Measurements from ENCODE around the gene DBNDD1.

DBNDD1 gene

DNA sequence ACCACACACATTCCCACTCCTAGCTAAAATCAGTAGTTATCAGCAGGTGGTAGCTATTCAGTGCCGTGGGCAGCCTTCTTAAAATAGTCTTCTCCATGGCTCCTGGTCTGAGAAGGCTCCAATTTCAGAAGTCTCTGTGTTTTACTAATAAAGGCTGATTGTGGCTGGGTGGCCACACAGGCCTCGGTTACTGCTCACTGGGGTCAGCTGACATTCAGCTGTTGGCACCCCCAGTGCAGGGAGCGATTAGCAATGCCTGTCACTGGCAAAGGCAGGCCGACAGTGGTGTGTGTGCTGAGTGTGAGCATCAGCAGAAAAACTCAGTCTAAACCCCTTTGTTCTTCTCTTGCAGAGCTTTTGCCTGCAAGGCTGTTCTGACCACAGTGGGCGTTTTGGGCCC, 16.6 kb upstream of the DBNDD1 start:
- no peak for DNase-seq (ENCODE audit: low spot score)

DNA sequence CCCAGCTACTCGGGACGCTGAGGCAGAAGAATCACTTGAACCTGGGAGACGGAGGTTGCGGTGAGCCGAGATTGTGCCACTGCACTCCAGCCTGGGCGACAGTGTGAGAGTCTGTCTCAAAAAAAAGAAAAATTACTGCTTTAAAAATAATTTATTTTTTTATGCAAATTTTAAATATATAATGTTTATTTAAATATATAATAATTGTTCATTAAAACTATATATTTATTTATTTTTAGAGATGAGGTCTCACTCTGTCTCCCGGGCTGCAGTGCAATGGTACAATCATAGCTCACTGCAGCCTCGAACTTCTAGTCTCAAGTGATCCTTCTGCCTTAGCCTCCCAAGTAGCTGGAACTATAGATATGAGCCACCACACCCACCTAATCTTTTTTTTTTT, 15.2 kb upstream of the DBNDD1 start:
- no peak for DNase-seq (ENCODE audit: low spot score)

DNA sequence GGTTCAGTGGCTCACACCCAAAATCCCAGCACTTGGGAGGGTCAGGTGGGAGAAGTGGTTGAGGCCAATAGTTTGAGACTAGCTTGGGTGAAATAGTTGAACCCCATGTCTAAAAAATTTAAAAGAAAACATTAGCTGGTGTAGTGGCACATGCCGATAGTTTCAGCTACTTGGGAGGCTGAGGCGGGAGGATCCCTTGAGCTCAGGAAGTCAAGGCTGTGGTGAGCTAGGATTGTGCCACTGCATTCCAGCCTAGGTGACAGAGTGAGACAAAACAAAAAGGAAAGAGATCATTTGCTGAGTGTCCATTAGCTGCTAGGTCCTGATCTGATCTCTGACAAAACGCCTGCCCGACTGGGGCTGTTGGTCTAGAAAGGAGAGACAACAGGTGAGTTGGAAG, 14.1 kb upstream of the DBNDD1 start:
- no peak for DNase-seq (ENCODE audit: low spot score)

DNA sequence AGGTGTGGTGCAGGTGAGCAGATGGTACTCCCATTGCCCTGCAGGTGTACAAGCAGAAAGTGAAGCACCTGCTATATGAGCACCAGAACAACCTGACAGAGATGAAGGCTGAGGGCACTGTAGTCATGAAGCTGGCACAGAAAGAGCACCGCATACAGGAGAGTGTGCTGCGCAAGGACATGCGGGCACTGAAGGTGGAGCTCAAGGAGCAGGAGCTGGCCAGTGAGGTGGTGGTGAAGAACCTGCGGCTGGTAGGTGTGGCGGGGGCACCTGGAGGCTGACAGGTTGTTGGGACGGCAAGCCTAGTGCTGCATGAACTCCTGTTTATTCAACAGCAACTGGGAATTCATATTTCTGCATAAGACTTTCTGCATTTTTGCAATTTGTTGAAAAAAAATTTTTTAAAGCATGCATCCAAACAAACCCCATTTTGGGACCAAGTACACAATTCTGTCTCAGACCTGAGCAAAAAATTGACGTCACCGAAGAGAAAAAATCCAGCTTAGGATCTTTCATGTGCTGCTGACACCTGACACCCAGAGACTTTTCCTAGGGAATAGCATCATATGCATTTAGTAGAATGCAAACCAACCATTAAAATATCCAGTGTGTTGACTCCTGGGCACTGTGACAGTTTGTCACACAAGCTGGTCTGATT, 13.5 kb upstream of the DBNDD1 start:
- DNase-seq (ENCODE audit: low spot score) = no peak

DNA sequence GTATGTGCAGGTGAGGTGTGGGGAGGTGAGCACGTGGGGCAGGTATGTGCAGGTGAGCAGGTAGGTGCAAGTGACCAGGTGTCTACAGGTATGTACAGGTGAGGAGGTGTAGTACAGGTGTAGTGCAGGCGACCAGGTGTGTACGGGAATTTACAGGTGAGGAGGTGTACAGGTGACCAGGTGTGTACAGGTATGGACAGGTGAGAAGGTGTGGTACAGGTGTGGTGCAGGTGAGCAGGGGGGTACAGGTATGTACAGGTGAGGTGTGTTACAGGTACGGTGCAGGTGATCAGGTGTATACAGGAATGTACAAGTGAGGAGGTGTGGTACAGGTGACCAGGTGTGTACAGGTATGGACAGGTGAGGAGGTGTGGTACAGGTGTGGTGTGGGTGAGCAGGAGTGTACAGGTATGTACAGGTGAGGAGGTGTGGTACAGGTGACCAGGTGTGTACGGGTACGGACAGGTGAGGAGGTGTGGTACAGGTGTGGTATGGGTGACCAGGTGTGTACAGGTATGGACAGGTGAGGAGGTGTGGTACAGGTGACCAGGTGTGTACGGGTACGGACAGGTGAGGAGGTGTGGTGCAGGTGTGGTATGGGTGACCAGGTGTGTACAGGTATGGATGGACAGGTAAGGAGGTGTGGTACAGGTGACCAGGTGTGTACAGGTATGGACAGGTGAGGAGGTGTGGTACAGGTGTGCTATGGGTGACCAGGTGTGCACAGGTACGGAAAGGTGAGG, 12.8 kb upstream of the DBNDD1 start:
- DNase-seq (ENCODE audit: low spot score) = no peak

DNA sequence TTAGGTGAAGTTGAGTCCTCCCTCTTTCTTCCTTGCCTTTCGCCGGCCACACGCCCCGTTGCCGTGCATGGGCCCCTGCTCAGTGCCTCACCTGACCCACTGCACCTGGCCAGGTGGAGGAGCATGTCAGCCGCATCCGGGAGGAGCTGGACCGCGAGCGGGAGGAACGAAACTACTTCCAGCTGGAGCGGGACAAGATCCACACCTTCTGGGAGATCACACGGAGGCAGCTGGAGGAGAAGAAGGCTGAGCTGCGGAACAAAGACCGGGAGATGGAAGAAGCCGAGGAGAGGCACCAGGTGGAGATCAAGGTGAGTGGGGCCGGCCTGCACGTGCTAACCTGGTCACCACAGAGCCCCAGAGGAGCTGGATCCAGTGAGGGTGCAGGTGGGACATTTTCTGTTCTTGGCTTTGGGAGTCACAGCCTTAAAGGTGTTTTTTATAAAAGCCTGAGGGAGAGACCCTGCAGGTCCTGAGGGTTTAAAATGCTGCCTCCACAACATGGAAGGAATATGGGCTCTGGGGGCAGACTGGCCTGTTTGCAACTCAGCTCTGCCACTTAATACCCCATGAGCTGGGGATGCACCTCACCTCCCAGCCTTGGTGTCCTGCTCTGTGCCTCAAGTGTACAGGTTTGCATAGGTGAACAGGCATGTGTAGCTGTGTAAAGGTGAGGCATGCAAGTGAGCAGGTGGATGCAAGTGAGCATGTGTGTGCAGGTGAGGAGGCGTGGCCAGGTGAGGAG, 12.1 kb upstream of the DBNDD1 start:
- no peak for DNase-seq (ENCODE audit: low spot score)

DNA sequence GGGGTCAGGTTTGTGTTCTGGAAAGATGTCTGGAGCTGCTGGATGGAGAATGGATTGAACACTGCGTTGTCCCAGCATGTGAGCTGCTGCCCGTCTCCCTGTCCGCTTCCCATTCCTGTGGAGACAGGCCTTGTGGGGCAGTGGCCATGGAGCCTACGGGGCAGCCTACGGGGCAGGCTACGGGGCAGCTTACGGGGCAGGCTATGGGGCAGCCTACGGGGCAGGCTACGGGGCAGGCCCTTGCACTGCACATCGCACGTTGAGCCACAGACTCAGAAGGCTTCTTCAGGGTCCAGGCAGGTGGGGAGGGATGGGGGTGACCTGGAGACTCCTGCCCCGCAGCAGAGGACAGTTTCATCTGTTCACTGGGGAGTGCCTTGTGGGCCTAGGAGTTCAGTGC, 9.7 kb upstream of the DBNDD1 start:
- DNase-seq (ENCODE audit: low spot score) = no peak

DNA sequence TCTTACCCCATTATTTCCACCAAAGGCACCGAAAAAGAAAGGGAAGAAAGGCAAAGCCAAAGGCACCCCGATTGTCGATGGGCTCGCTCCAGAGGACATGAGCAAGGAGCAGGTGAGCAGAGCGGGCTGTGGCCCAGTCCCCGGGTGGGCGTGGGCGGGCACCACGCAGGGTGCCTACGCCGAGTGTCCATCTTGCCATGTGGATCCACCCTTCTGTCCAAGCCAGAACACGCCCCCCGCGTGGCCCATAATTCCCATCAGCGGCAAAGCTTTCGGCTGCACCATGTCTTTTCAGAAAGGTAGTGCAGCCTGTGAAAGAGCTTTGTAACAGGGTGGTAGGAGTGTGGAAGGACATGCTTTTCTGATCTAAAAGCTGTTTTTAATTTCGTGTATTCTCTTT, 8.4 kb upstream of the DBNDD1 start:
- no peak for DNase-seq (ENCODE audit: low spot score)

DNA sequence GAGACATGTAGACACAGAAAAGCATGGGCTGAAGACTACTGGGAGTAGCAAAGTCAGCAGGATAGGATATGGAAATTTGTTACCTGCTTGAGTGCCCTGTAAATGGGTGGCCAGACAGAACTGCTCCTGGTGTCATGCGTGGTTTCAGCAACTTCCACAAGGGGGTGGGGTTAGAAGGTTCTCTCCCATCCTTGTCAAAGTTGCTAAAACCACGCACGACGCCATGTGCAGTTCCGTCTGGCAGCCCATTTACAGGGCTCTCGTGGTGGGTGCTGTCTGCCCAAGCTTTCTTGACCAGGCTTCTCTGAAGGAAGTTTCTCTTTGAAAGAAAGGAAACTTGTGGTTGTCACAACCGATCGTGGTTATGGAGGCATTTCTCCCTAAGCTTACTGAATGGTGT, 6.9 kb upstream of the DBNDD1 start:
- DNase-seq (ENCODE audit: low spot score) = no peak

DNA sequence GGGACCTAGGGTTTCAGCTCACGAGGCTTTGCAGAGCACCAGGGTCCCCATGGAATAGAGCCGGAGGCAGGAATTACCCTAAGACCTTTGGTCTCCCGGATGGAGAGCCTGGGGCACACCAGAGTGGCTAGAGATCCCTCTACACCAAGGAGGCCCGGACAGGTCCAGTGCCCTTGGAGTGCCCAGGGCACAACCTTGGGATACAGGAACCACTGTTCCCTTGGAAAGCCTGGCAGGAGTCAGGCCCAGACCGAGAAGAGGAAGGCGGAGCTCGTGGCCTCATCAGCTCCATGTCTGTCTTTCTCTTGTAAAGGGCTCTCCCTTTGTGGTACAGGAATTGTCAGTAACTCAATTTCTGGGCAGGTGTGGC, 3.8 kb upstream of the DBNDD1 start:
- DNase-seq (ENCODE audit: low spot score) = no peak

DNA sequence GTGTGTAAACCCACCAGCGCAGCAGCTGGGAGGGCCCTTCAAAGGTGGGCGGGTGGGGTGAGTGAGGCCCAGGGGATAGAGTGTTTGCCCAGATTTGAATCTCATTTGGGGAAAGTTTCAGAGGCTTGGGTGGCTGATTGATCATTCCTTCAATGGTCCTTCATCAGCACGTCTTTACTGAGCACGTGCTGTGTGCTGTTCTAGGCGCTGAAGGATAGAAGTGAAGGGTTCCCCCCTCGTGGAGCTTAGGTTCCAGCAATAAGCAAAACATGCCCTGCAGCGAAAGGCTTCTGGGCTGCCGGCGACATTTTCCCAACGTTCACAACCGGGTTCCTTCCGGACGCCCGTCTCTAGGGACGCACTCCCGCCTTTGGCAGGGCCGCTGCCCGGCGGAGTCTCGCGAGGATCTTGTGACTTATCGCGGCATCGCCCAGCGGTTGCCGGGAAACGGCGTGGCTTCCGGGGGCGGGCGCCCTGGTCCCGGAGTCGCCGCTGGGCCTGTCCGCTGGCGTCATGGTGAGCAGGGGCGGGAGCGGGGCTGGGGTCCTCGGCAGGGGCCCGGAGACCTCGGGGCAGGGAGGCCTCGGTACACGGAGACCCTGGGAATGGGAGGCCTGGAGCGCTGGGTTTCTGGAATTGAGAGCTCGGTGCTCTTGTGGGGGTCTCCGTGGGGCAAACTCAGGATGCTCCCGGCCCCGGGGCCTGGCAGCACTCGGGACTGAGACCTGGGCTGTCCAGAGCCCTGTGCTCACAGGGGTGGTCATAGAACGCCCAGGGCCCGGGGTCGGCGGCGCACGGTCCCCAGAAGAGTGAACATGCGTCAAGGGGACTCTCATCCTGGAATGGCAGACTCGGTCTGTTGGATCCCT, 3.2 kb upstream of the DBNDD1 start:
- DNase-seq (ENCODE audit: low spot score) = peak; percentile 94

DNA sequence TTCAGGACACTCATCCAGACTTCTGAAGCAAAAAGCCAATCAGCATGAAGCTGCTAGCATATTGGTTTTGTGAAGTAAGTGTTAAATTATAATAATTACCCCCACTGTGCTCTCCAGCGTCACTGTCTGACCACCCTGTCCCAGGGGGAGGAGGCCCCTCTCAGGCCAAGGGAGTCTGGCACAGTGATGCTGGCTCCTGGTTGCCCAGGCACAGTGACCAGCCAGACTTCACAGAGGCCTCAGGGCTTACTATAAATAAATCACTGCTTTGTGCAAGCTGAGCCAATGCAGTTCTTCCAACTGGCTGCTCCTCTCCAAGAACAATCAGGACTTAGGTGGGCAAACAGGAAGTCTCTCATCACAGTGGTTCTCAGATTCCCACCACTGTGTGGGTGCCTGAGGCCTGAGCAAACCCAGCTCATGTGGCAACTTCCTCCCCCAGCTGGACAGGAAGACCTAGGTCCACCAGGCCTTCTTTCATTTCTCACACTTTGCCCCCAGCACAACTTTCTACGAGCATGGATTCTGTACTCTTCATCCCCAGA, 1.7 kb upstream of the DBNDD1 start:
- no peak for DNase-seq (ENCODE audit: low spot score)

DNA sequence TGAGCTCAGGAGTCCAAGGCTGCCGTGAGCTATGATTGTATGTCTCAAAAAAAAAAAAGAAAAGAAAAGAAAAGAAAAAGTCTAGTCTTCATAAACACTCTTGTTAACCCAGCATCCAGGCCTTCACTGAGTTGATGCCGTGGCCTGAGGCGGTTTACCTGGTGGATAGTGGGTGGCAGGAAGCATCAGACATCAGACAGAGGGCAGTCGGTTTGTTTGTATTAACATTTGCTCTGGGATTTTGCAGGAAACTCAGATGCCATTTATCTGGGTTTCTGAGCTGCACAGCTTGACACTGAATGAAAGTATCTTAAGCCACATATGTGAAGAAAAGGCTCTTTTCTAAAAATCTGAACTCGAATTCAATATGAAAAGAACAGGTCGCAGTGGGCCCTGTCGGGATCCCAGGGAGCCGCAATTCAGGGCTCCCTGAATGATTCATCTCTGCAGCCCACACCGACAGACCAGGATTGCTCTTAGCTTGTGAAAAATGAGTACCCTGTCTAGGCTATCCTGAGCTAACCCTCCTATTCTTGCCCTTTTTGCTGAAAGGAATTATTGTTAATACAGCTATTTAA, 1.1 kb upstream of the DBNDD1 start:
- no peak for DNase-seq (ENCODE audit: low spot score)

DNA sequence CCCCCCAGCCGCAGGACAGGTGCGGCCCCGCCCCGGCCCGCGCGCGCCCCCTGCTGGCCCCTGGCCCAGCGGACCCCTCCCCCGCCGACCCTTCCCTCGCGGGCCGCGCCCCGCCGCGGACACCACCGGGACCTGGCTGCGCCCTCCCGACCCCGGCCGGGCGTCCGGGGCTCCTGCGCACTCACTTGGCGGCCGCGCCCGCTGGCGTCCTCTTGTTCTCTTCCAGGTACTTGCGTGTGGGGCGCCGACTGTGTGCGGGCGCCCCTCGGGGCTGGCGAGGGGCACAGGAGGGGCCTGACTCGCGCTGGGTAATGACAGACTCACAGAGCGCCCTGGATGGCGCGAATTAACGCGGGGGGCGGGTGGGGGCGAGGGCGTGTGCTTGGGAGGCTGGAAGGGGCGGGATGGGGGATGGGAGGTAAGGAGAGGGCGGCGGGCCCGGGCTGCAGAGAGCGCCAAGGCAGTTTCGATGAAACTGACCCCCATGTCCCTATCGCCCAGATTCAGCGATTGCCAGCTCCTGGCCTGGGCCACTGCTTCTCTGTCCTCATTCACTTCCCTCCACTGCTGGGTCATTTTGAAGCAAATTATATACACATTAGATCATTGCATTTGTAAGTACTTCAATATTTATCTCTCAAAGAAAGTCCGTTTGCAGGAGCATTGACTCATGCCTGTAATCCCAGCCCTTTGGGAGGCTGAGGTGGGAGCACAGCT, 445 bp upstream of the DBNDD1 start:
- peak; percentile 85 for DNase-seq (ENCODE audit: low spot score)

DNA sequence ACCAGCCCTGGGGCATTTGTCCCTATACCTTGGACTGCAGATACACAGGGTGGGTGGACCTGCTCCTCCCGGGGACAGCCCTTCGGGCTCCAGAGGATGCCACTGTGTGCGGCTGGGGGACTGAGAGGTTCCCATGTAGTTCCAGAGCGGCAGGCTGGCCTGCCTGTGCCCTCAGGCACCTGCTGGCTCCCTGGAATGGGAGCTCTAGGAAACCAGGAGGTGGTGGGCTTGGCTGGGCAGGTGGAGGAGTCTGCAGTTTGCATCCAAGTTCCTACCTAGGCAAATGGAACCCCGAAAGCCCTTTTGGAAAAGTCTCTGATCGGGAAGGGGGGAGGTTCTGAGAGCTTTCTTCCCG, 982 bp downstream of the DBNDD1 start:
- DNase-seq (ENCODE audit: low spot score) = no peak

DNA sequence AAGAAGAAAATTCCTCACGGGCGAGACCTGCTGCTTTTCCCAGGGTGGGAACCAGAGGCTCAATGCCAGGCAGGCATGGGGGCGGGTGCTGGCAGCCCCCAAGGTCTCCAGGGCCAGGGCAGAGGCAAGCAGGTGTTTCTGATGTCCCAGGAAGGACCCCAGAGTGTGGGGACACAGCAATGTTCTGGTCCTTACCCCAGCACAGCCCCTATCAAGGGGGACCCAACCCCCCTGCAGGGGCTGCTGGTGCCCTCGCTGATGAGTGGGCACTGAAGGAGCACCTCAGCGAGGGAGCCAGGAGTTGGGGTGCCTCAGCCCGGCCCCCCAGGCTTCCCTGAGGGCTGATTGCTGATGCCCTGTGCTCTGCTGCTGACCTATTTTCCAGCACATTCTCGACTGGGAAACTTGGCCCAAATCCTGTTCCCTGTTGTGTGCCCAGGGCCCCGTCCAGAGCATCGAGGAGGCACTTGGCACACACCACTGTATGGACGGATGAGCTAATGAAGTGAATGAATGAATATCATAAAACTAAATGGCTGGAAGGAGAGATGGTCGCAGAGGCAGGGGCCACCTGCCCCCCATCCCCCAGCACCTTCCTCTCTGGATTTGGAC, 2.8 kb downstream of the DBNDD1 start:
- DNase-seq (ENCODE audit: low spot score) = no peak

DNA sequence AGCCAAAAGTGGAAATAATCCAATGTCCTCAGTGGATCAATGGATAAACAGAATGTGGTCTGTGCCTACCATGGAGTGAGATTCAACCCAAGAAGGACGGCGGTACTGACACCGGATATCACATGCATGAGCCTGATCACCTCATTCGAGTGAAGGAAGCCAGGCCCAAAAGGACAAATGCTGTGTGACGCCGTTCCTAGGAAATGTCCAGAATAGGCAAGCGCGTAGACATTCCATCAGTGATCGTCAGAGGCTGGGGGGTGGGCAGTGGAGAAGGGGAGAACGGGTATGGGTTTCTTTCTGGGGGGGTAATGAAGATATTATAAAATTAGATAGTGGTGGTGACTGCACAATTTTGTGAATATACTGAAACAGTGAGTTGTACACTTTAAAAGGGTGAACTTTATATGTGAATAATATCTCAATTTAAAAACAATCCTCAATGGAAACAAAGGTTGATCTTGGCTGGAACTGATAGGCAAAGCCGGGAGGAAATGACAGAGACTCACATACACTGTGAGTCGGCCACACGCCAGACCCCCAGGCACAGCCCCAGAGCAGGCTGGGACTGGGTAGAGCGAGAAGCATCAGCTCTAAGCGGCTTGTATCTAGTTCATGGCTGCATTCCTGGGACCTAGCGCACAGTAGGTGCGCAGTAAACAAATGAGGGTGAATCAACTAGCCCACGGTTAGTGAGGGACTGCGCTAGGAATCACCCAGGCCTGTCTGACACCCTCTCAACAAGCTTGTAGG, 3.5 kb downstream of the DBNDD1 start:
- DNase-seq (ENCODE audit: low spot score) = no peak

DNA sequence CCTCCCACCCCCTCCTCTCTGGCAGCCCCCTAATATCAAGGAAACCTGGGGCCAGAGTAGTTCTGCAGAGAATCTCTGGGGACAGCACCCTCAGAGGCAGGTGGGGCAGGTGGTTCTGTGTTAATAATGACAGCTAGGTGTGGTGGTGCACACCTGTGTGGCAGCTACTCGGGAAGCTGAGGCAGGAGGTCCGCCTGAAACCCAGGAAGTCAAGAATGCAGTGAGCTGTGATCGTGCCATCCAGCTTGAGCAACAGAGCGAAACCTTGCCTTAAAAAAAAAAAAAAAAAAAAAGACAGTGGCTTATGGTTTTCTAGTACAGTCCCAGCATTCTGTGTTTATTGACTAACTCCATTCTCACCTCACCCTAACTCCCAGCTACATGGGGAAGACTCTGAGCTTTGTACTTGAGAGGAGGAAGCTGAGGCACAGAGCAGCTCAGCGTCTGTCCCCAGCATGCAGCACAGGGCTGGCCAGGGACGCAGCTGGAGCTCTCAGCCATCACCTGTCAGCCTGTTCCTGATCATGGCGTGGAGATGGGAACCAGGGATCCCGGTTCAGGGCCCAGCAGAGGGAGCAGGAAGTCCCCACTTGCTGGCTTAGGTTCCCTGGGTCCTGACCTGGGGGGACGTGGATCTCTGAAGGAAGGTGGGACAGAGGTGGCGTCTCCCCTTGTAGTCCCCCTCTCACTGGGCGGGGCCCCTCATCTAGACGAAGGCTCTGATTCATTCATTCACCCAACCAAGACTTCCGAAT, 6.1 kb downstream of the DBNDD1 start:
- no peak for DNase-seq (ENCODE audit: low spot score)

All from SK-N-DZ (cell line).